ENCODE measurements around the gene THAP11. TPM values are rescaled to one million over a fixed set of nuclear protein-coding genes. Genes with fewer than 3 reads are reported as not detected.

THAP11 gene
- total RNA-seq, 6 experiments from 2014 or later = 8.9 to 23.9 (median 11.7) TPM

DNA sequence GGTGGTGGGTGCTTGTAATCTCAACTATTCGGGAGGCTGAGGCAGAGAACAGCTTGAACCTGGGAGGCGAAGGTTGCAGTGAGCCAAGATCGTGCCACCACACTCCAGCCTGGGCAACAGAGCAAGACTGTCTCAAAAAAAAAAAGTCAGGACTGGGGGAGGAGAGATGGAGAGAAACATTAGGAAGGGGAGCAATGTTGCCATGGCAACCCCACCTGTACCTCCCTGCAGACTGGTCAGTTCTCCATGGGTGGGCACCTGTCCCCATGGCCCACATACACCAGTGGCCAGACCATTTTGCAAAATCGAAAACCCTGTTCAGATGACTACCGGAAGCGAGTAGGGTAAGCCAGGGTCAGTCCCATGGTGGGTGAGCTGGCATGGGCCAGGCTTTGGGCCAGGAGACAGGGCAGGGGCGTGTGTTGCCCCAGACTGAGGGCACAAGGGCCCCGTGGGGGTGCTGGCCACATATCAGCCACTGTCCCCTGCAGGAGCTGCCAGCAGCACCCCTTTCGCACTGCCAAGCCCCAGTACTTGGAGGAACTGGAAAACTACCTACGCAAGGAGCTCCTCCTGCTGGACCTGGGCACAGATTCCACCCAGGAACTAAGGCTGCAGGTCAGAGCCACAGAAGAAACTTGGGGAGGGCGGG lies 21.4 kb upstream of the THAP11 start:
- WGBS (ENCODE audit: insufficient coverage, low coverage, low lambda C conversion rate, missing lambda C conversion rate) = 93% methylated on average over 3 of the region's 11 CpGs
- Histone ChIP-seq H3K27ac (no peak overlapping the region), H3K36me3 (no peaks in the 10 kb centered on the region), H3K27me3 (no peaks in the 10 kb centered on the region), H3K4me3 (no peak overlapping the region), H3K4me1 (peaks cover 0 to 3% (median 0%) of the 10 kb centered on the region in 4 donors), H3K9me3 (no peaks in the 10 kb centered on the region)
- DNase-seq (no peak), ATAC-seq (no peak)
- TF ChIP-seq, protein P1, sequence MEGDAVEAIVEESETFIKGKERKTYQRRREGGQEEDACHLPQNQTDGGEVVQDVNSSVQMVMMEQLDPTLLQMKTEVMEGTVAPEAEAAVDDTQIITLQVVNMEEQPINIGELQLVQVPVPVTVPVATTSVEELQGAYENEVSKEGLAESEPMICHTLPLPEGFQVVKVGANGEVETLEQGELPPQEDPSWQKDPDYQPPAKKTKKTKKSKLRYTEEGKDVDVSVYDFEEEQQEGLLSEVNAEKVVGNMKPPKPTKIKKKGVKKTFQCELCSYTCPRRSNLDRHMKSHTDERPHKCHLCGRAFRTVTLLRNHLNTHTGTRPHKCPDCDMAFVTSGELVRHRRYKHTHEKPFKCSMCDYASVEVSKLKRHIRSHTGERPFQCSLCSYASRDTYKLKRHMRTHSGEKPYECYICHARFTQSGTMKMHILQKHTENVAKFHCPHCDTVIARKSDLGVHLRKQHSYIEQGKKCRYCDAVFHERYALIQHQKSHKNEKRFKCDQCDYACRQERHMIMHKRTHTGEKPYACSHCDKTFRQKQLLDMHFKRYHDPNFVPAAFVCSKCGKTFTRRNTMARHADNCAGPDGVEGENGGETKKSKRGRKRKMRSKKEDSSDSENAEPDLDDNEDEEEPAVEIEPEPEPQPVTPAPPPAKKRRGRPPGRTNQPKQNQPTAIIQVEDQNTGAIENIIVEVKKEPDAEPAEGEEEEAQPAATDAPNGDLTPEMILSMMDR (IDR thresholded peaks at IDR 0.05) = no peak
- TF ChIP-seq POLR2A (IDR thresholded peaks at IDR 0.05) = no peak
- intact Hi-C loops (cut with DNase I) = loop anchor here in 1 of 2 donors (10.0 kb wide), 1 partner anchor 104 kb away; no protein-coding TSS in a partner anchor

DNA sequence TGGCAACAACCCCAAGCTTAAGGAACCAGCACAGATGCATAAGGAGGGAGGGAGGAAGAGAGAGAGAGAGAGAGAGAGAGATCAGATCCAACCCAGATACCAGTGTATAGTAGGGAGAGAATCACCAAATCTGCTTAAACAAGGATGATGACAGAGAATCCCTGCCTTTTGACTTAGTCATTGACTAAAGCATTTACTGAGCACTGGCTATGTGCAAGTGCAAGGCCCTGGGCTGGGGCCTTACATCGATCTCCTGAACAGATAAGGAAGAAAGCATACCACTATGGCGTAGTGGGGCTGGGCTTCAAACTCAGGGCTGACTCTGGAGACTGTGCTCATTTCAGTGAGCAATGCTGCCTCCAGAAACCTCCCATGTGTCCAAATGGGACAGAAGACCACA lies 19.6 kb upstream of the THAP11 start:
- no peak for TF ChIP-seq POLR2A (IDR thresholded peaks at IDR 0.05)
- TF ChIP-seq, protein P1 (IDR thresholded peaks at IDR 0.05) = no peak
- Histone ChIP-seq H3K4me1 (no peaks in the 10 kb centered on the region), H3K4me3 (no peak overlapping the region), H3K27me3 (no peaks in the 10 kb centered on the region), H3K9me3 (no peaks in the 10 kb centered on the region), H3K36me3 (no peaks in the 10 kb centered on the region), H3K27ac (no peak overlapping the region)
- ATAC-seq (no peak), DNase-seq (no peak)
- intact Hi-C loops (cut with DNase I) = loop anchor here in 1 of 2 donors (10.0 kb wide), 1 partner anchor 102 kb away; no protein-coding TSS in a partner anchor
- no CpG with 5 or more reads among the region's 2 CpGs for WGBS (ENCODE audit: insufficient coverage, low coverage, low lambda C conversion rate, missing lambda C conversion rate)

DNA sequence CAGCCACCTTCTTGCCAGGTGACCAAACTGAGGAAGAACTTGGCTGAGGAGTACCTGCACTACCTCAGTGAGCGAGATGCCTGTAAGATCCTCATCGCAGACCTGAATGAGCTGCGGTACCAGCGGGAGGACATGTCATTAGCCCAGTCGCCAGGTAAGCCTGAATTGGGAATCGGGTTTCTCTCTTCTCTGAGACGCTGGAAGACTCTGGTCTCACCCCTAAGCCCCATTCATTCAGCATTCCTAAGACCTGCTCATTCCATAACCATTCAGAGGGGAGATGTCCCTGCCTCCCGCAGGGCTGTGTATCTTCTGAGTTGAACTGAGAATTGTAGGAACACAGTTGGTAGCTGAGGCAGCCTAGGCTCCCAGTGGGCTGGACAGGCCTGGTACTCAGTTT lies 17.0 kb upstream of the THAP11 start:
- intact Hi-C loops (cut with DNase I) = loop anchor here in 1 of 2 donors (10.0 kb wide), 1 partner anchor 100 kb away; no protein-coding TSS in a partner anchor
- Histone ChIP-seq H3K9me3 (no peaks in the 10 kb centered on the region), H3K27ac (no peak overlapping the region), H3K27me3 (no peaks in the 10 kb centered on the region), H3K4me1 (no peaks in the 10 kb centered on the region), H3K4me3 (no peak overlapping the region), H3K36me3 (peaks cover 0 to 9% (median 3%) of the 10 kb centered on the region in 4 donors)
- no CpG with 5 or more reads among the region's 8 CpGs for WGBS (ENCODE audit: insufficient coverage, low coverage, low lambda C conversion rate, missing lambda C conversion rate)
- ATAC-seq (no peak), DNase-seq (no peak)
- TF ChIP-seq POLR2A (IDR thresholded peaks at IDR 0.05) = no peak
- TF ChIP-seq, protein P1 (IDR thresholded peaks at IDR 0.05) = no peak

DNA sequence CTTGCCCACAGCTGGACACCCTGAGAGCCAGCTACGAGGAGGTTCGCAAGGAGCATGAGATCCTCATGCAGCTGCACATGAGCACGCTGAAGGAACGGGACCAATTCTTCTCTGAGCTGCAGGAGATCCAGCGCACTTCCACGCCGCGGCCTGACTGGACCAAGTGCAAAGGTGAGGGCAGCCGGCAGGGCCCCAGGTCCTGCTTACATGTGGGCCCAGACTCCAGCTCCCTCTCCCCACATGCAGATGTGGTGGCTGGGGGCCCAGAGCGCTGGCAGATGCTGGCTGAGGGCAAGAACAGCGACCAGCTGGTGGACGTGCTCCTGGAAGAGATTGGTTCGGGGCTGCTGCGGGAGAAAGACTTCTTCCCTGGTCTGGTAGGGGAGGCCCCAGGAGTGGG lies 16.2 kb upstream of the THAP11 start:
- WGBS (ENCODE audit: insufficient coverage, low coverage, low lambda C conversion rate, missing lambda C conversion rate) = 96% methylated on average over 4 of the region's 14 CpGs
- no peak for TF ChIP-seq POLR2A (IDR thresholded peaks at IDR 0.05)
- TF ChIP-seq, protein P1 (IDR thresholded peaks at IDR 0.05) = no peak
- H3K27ac ChIP-seq = no peak overlapping the region
- H3K36me3 ChIP-seq = peaks cover 0 to 15% (median 5%) of the 10 kb centered on the region in 4 donors
- H3K9me3 ChIP-seq = no peaks in the 10 kb centered on the region
- no peak for ATAC-seq
- no peak overlapping the region for H3K4me3 ChIP-seq
- no peaks in the 10 kb centered on the region for H3K4me1 ChIP-seq
- DNase-seq = no peak
- intact Hi-C loops (cut with DNase I) = loop anchor here in 1 of 2 donors (10.0 kb wide), 1 partner anchor 99 kb away; no protein-coding TSS in a partner anchor
- H3K27me3 ChIP-seq = no peaks in the 10 kb centered on the region
